ENCODE data around the gene OR10P1. TPM values are rescaled to one million over a fixed set of nuclear protein-coding genes. Genes with fewer than 3 reads are reported as not detected.

OR10P1 gene

Small RNAs within 50 kb of the gene (small RNA-seq; reads per million reads assigned to genes)
- gene AC009779.5: not detected

All from skeletal muscle satellite cell (primary cell).